Cortex of kidney (tissue), 1 donor: ENCODE results near the gene ZNF90.
"Not testable (repeated sequence)": the region's sequence is repeated elsewhere in the genome, so short reads cannot be mapped to it uniquely, and the experiment has no call there.

Experiments
- DNase-seq: peaks from one replicate; lab custom pipeline; 2025; lab: John Stamatoyannopoulos, UW

Gene ZNF90

GRCh38 chr19:20077791-20078463 lies at the start of gene ZNF90:
Gene ZNF90 (plus strand): TSS chr19:20078000. CDS start chr19:20078133, 133 bp downstream.
- DNase-seq = no peak

- DNase-seq = no peak
Observed at GRCh38 chr19:20028611-20029010, 49.2 kb upstream of the ZNF90 start.

GRCh38 chr19:20035935-20036334 lies 41.9 kb upstream of the ZNF90 start:
- no peak for DNase-seq

GRCh38 chr19:20038358-20039202 lies 39.2 kb upstream of the ZNF90 start:
- DNase-seq = no peak

GRCh38 chr19:20039203-20039723 lies 38.5 kb upstream of the ZNF90 start, which contains the start of gene ZNF682:
Gene ZNF682 (minus strand): TSS chr19:20039505. CDS start chr19:20039345, 160 bp downstream.
- DNase-seq = peak; percentile 64

- DNase-seq = no peak
Observed at GRCh38 chr19:20044663-20045062, 33.1 kb upstream of the ZNF90 start.

GRCh38 chr19:20045742-20046141 lies 32.1 kb upstream of the ZNF90 start:
- DNase-seq = not testable (repeated sequence)

GRCh38 chr19:20051841-20052768 lies 25.7 kb upstream of the ZNF90 start:
- DNase-seq = peak; percentile 39

GRCh38 chr19:20058738-20059137 lies 19.1 kb upstream of the ZNF90 start:
- DNase-seq = not testable (repeated sequence)

- no peak for DNase-seq
Observed at GRCh38 chr19:20060282-20060681, 17.5 kb upstream of the ZNF90 start.

GRCh38 chr19:20066861-20067260 lies 10.9 kb upstream of the ZNF90 start:
- DNase-seq = no peak

- no peak for DNase-seq
Observed at GRCh38 chr19:20067943-20068342, 9.9 kb upstream of the ZNF90 start.

GRCh38 chr19:20068559-20068958 lies 9.2 kb upstream of the ZNF90 start:
- not testable (repeated sequence) for DNase-seq

GRCh38 chr19:20070691-20071090 lies 7.1 kb upstream of the ZNF90 start:
- DNase-seq = no peak

GRCh38 chr19:20072936-20073335 lies 4.9 kb upstream of the ZNF90 start:
- DNase-seq = no peak

- no peak for DNase-seq
Observed at GRCh38 chr19:20078581-20079031, 806 bp downstream of the ZNF90 start.

GRCh38 chr19:20079476-20079875 lies 1.7 kb downstream of the ZNF90 start:
- DNase-seq = no peak

GRCh38 chr19:20080656-20081055 lies 2.9 kb downstream of the ZNF90 start:
- no peak for DNase-seq

- DNase-seq = not testable (repeated sequence)
Observed at GRCh38 chr19:20082232-20082833, 4.5 kb downstream of the ZNF90 start.

GRCh38 chr19:20082876-20083275 lies 5.1 kb downstream of the ZNF90 start:
- not testable (repeated sequence) for DNase-seq

GRCh38 chr19:20102097-20102496 lies 24.3 kb downstream of the ZNF90 start:
- DNase-seq = no peak
